Measurements from ENCODE around the gene ERBB4.
"Not testable (repeated sequence)": the region's sequence is repeated elsewhere in the genome, so short reads cannot be mapped to it uniquely, and the experiment has no call there.

ERBB4 gene

GRCh38 chr2:211762479-211762878, 776.1 kb downstream of the ERBB4 start:
- DNase-seq = no peak

DNA sequence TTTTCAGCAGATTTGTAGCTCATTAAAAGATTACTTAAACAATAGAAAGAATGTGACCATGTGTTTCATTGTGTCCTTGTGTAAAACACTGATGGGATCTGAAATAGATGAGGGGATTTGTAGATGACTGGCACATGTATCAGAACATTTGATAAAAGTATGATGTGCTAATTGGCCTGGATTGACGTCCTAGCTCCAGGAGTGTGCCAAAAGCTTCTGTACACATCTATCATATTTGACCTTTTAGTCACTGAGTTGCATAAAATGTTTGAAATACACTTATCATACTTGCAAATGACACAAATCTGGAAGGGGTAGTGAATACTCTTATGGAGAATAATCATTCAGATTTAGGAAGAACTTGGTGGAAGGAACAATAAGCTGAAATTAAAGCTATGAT, 778.5 kb downstream of the ERBB4 start:
- no peak for DNase-seq

DNA sequence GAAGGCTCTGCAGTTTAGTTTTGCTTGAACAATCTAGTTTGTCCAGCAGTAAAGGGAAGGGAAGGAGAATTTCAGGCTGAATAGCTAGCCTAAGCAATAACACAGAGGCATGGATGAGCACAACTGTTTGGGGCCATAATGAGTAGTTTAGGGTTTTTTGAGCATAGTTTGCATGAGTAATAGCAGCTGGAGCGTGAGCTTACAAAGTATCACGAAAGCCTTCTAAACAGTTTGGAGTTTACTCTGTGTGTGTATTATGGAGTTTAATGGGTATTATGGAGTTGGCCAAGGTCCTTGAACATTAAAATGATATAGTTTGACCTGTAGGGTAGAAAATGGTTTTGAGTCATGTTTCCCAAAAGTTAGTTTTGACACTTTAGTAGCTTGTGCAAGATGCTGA, 782.3 kb downstream of the ERBB4 start:
- no peak for DNase-seq

DNA sequence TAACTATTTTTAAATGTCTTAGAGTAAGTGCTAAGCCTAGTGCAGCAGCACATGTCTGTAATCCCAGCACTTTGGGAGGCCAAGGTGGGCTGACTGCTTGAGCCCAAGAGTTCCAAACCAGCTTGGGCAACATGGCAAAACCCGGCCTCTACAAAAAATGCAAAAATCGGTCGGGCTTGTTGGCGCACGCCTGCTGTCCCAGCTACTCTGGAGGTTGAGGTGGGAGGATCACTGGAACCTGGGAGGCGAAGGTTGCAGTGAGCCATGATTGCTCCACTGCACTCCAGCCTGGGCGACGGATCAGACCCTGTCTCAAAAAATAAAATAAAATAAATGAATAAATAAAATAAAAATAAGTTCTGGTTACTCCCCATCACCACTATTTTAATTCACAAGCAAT, 783.4 kb downstream of the ERBB4 start:
- no peak for DNase-seq

GRCh38 chr2:211751848-211752247, 786.8 kb downstream of the ERBB4 start:
- DNase-seq = no peak

DNA sequence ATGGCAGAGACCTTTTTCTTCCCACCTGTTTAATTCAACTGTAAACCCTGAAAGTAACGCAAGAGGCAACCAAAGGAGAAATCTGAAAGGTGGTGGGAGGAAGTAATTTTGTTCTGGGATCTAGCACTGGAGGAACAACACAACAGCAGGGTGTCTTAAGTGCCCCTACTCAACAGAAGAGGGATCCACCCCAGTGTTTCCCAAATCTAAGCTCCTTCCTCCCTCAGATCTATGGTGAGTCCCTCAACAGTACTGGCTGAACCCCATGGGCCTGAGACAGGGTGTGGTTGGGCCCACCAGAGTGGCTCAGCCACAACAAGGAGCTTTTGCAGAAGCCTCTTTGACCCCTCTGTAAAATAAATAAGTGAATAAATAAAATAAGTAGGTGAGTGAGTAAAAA, 790.3 kb downstream of the ERBB4 start:
- no peak for DNase-seq

- peak; percentile 25 for DNase-seq
Observed at GRCh38 chr2:211745295-211746097, 793.1 kb downstream of the ERBB4 start.

GRCh38 chr2:211744379-211744778, 794.2 kb downstream of the ERBB4 start:
- DNase-seq = no peak

DNA sequence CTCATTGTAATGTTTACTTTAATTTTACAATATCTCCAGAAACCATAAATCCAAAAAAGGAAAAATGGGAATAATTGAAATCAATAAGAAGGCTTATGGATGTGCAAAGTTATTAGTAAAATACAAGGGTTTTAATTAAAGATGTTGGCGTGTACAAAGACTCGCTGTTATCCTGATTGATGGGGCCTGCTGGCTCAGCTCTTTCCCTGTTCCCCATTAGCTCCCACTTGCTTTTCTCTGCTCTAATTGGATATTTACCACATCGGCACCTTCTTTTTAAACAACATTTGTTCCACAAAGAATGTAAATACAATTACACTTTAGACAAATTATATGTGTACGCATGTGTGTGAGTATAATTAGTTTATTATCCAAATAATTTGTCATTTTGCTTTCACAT, 796.6 kb downstream of the ERBB4 start:
- DNase-seq = no peak

- no peak for DNase-seq
Observed at GRCh38 chr2:211737282-211737681, 801.3 kb downstream of the ERBB4 start.

- no peak for DNase-seq
Observed at GRCh38 chr2:211730215-211730614, 808.4 kb downstream of the ERBB4 start.

DNA sequence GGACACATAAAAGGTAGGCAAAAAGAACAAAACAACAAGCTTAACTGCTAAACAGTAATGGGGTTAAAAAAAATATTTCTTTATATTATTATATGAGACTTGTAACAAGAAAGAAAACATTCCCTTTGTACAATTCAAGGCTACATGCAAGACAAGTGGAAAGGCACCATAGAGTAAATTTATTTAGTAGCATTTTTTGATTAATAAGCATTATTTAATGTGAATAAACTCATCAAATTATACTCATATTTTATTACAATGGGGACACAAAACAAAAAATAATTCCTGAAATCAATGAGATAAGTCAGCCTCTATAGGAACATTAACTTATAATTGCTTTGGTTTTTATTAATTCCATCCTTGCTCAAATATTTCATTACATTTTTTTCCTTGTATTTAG, 809.2 kb downstream of the ERBB4 start:
- DNase-seq = no peak

DNA sequence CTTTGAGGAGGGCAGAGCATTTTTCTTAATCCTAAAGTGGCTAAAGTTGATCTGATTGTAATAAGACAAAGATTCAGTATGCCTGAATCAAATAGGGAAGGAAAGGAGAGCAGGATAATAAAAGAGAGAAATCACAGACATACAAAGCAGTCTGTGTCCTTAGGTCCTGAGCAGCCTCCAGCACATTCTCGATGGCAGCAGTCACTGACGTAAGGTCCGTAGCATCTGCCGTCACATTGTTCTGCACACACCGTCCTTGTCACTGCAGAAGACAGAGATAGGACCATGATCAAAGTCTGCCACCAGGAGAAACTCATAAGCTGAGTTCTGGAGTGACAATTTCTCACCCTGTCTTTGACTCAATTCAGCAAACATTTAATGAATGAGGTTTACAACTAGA, 813.7 kb downstream of the ERBB4 start:
- no peak for DNase-seq

DNA sequence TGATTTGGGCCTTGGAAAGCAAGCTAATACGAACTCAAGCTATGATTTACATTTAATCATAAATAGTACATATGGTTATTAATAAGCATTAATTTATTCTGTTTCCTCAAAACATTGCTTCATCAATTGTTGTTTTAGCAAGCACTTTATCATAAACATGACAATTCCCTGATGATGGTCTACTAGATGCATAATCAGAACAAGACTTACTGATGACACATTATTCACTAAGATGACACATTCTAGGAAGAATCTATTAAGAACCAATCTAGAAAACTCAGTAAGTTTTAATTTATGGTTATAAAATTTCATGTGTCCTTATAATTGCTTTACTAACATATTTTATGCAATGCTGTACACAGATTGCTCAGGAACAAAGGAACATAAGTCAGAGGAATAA, 815.2 kb downstream of the ERBB4 start:
- DNase-seq = no peak

DNA sequence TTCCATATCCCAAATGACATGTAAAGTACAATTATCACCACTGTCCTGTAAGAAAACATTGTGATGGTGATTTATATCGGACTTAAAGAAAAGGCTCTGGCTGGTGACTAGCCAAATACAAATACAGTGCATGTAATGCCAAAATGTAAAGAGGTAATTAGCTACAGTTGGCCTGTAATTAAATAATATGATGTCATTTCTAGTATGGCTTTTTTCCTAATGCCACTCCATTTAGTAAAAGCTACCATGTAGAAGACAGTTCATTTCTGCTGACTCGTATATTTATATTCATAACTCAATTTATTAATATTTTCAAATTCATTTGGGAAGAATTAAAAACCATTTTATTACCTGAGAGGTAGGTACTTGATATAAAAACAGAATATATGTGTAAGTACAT, 815.7 kb downstream of the ERBB4 start:
- no peak for DNase-seq

DNA sequence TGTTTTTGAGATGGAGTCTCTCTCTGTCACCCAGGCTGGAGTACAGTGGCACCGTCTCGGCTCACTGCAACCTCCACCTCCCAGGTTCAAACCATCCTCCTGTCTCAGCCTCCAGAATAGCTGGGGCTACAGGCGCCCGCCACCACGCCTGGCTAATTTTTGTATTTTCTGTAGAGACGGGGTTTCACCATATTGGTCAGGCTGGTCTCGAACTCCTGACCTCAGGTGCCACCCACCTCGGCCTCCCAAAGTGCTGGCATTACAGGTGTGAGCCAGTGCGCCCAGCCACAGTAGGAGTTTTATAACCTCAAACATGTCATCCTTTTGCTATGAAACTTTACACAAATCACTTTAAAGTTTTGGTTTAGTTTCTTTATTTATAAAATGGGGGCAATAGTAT, 816.7 kb downstream of the ERBB4 start:
- not testable (repeated sequence) for DNase-seq

DNA sequence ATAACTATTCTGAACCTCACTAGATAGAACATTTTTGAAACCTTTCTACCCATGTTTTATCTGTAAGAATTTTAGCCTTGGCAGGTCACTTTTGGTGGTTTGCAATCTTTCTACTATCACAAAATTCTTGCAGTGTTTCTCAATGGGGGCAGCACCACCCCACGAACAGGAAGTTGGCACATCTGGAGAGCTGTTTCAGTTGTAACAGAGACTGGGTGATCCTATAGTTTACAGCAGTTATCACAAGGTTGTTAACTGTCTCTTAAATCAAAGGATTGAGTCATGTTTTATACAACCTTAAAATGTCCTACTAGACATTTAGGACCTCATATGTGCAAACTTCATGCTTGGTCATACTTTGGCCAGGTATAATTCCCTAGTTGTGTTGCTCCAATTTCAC, 829.2 kb downstream of the ERBB4 start:
- peak; percentile 94 for DNase-seq

DNA sequence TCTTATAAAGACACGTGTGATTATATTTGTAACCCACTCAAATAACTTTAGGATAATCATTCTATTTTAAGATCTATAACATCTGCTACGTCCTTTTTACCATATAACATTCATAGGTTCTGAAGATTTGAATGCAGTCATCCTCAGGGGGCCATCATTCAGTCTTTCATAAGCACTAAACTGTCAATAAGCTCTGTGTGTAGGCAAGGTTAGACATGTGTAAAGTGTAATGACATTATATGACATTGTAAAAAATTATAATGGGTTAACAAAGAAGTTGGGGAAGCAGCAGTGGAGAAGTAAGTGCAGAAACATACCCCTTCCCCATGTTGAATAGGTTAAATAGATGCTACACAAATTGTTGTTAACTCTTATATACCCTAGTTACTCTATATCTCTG, 845.9 kb downstream of the ERBB4 start:
- DNase-seq = no peak

- DNase-seq = no peak
Observed at GRCh38 chr2:211690736-211691135, 847.9 kb downstream of the ERBB4 start.

GRCh38 chr2:211688196-211688595, 850.4 kb downstream of the ERBB4 start:
- no peak for DNase-seq

DNA sequence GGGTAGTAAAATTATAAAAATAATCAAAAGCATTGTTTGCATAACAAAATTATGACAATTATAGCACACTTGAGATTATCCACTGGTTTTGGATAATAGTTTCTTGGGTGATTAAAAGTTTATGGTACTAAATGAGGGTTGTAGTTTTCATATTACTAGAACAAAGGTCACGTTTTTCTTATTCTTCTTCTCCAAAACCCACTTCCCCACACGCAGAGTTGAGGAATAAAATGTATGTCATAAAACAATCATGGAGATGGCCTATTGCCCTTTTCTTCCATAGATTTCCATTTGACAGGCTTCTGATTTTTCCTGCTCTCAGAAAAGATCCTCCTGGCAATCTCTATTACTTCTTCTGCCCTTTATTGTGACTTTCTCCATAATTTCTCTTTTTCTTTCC, 863.9 kb downstream of the ERBB4 start:
- no peak for DNase-seq

GRCh38 chr2:211673133-211673905, 865.3 kb downstream of the ERBB4 start:
- no peak for DNase-seq

DNA sequence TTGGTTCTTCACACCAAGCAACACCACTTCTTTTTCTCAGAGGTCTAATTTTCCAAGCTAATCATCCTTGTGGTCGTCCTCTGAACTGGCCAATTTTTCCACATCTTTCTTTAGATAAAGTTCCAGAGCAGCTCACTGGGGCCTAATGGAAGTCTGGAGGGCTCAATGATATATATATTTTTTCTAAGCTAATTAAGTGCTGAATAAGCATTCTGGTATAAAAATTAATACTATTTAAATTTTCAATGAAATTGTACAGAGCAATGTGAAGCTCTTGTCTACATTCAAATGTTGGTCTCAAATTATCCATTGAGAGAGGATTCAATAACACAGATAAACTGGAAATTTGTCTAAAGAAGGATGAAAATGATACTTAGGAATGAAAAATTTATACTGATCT, 866.6 kb downstream of the ERBB4 start:
- DNase-seq = no peak

- DNase-seq = no peak
Observed at GRCh38 chr2:211665299-211665698, 873.3 kb downstream of the ERBB4 start.

DNA sequence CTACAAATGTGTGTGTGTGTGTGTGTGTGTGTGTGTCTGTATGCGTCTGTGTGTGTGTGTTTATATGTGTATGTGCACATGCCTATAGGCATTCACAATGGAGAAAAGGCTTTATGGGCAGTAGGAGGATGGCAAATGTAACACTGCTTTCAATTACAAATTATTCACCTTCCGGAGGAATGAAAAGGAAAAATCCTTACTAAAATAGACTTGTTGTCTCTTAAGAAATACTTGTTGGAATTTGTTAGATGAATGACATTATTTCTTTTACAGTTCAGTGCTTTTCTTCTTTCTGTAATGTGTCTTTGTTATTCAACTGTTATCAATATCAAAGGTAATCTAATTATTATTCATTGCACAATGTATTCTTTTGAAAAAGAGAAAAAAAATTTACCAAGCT, 874.3 kb downstream of the ERBB4 start:
- no peak for DNase-seq

Measured in GF-D8 (cell line).